K562 (cell line): Measurements from ENCODE around the gene AGR2. TPM values are rescaled to one million over a fixed set of nuclear protein-coding genes. Genes with fewer than 3 reads are reported as not detected.

Source experiments
- CHD7 ChIP-seq: fragments of 200-600 bp; sonication (generic); IDR thresholded peaks from one replicate; pipeline ENCODE4 v1.6.1; 2012; ENCODE audit warnings: mild to moderate bottlenecking, low read depth, low read length, inconsistent platforms
- CREB3L1 ChIP-seq: fragments of 450-650 bp; IDR thresholded peaks from 2 replicates; pipeline ENCODE4 v1.6.1; 2014; ENCODE audit warnings: low read depth, mild to moderate bottlenecking, moderate library complexity, borderline replicate concordance
- HOMEZ ChIP-seq: fragments of 250-450 bp; sonication (Bioruptor Pico); IDR thresholded peaks from 2 replicates; pipeline ENCODE4 v1.4.0; 2020; ENCODE audit warnings: mild to moderate bottlenecking, moderate library complexity
- KDM4B ChIP-seq, 2 experiments: fragments of 450-650 bp in 1 of 2; sonication (generic) in 1 of 2; IDR thresholded peaks; 2 replicates each; pipeline ENCODE4 v1.6.1; 2016 to 2017; ENCODE audit warnings: borderline replicate concordance in 2 of 2, antibody characterized with exemption in 1 of 2, low read depth in 1 of 2, mild to moderate bottlenecking in 1 of 2
- RERE ChIP-seq: sonication (generic); formaldehyde crosslinking; IDR thresholded peaks from 2 replicates; pipeline ENCODE4 v1.8.0; 2023; ENCODE audit warnings: missing genetic modification reagents, mild to moderate bottlenecking, borderline replicate concordance
- SNIP1 ChIP-seq: fragments of 450-650 bp; IDR thresholded peaks from 2 replicates; pipeline ENCODE4 v1.7.1; 2017; ENCODE audit warnings: low read depth, mild to moderate bottlenecking
- polyA plus RNA-seq, 8 experiments: library from polyadenylated mRNA; depleted of rRNA in 4 of 8; stranded (reverse) in 5 of 8; unstranded in 3 of 8; fragments of >200 nt; fragmentation: Nextera tagmentation in 2 of 8; fragmentation: Illumina TruSeq in 1 of 8; extraction: Ambion mirVana in 2 of 8; extraction: Trizol in 1 of 8; gene quantifications; 2 replicates each; pipeline versions ENCODE4 v1.2.1 to v1.2.3, GENCODE V29; 2011 to 2014; ENCODE audit warnings: inconsistent platforms in 1 of 8, missing spikeins in 1 of 8
- total RNA-seq, 7 experiments: library from RNA; depleted of rRNA in 6 of 7; stranded (reverse); fragments of >200 nt in 6 of 7; fragmentation: Illumina TruSeq in 2 of 7; extraction: Trizol in 2 of 7; gene quantifications; 2 replicates each; pipeline versions ENCODE4 v1.2.1 to v1.2.3, GENCODE V29; 2011 to 2021; ENCODE audit warnings: low replicate concordance in 1 of 7

Gene AGR2
- total and polyA plus RNA-seq, 9 of the 15 experiments (the other 6 are each of a cell fraction or from before 2014, with no cell fraction given), result 0.66 TPM; not detected in 8

GRCh38 chr7:16803125-16803524 is 1.7 kb downstream of the AGR2 start (continued):
- no peak for TF ChIP-seq CHD7
- TF ChIP-seq HOMEZ (CRISPR knock-in tag), result no peak
- no peak for TF ChIP-seq CREB3L1
- TF ChIP-seq SNIP1, result no peak
- no peak for TF ChIP-seq RERE (CRISPR knock-in tag)
- no peak for TF ChIP-seq KDM4B (IDR thresholded peaks at IDR 0.05; ENCODE audit: borderline replicate concordance in 2 of 2, low read depth in 1 of 2)
